IPS-18c (cell line): ENCODE measurements around the gene ANXA2.

Experiments
- H3K4me3 ChIP-seq: 2 replicates; pipeline ENCODE4 v1.7.0; 2013; ENCODE audit warnings: low read depth, mild to moderate bottlenecking, low read length, moderate library complexity; ENCODE audit not compliant: insufficient read depth
- H3K9me3 ChIP-seq: one replicate; pipeline ENCODE4 v1.6.1; 2013; ENCODE audit warnings: mild to moderate bottlenecking, low read length, moderate library complexity; ENCODE audit not compliant: control insufficient read depth, insufficient read depth

Gene ANXA2

DNA sequence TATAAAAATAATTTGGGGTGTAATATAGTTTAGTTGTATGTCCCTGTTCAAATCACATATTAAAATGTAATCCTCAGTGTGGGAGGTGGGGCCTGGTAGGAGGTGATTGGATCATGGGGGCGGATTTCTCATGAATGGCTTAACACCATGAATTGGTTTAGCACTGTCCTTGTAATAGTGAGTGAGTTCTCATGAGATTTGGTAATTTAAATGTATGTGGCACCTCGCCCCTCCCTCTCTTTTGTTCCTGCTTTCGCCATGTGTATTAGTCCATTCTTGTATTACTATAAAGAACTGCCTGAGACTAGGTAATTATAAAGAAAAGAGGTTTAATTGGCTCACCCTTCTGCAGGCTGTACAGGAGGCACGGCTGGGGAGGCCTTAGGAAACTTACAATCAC, 83.9 kb downstream of the ANXA2 start:
- H3K4me3 ChIP-seq: no peak overlapping the region
- H3K9me3 ChIP-seq: no peaks in the 10 kb centered on the region

GRCh38 chr15:60307034-60307433, 90.8 kb downstream of the ANXA2 start:
- Histone ChIP-seq H3K9me3 (no peaks in the 10 kb centered on the region), H3K4me3 (no peak overlapping the region)

DNA sequence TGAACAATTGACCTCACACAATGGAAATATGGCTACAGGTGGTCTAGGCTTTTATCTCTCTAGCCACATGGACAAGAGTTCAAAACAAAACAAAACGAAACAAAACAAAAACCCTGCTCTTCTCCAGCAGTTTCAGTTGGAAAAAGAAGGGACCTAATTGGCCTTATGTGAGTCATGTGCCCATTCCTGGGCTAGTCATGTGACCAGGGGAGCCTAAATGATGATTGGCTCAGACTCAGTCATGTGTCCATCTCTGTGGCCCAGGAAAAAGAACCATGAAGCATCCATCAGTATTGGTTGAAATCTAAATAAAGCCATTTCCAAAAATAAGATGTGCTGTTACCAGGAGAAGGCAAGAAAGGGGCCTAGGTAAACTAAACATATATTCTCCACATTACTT, 96.8 kb downstream of the ANXA2 start:
- no peak overlapping the region for H3K4me3 ChIP-seq
- peaks cover 2% of the 10 kb centered on the region for H3K9me3 ChIP-seq

GRCh38 chr15:60299452-60300047, 98.2 kb downstream of the ANXA2 start:
- no peak overlapping the region for H3K4me3 ChIP-seq
- peaks cover 2% of the 10 kb centered on the region for H3K9me3 ChIP-seq
